NCI-H748 treated with DMSO at 0.1 percent for 48 hours (cell line): Measurements from ENCODE around the gene HDGF.

Source experiments
- DNase-seq: peaks from one replicate; lab custom pipeline; 2025; lab: John Stamatoyannopoulos, UW

HDGF gene

GRCh38 chr1:156725683-156726280, 25.7 kb downstream of the HDGF start:
- DNase-seq, result peak; percentile 84

- no peak for DNase-seq
Measured at GRCh38 chr1:156721535-156721934, 29.9 kb downstream of the HDGF start.

GRCh38 chr1:156721131-156721530, 30.3 kb downstream of the HDGF start:
- no peak for DNase-seq

- DNase-seq, result no peak
Measured at GRCh38 chr1:156717351-156717750, 34.1 kb downstream of the HDGF start.

GRCh38 chr1:156714830-156715229, 36.6 kb downstream of the HDGF start:
- no peak for DNase-seq

GRCh38 chr1:156712626-156713025, 38.8 kb downstream of the HDGF start:
- no peak for DNase-seq

- no peak for DNase-seq
Measured at GRCh38 chr1:156711011-156711817, 40.3 kb downstream of the HDGF start.

- no peak for DNase-seq
Measured at GRCh38 chr1:156709757-156710489, 41.6 kb downstream of the HDGF start.

GRCh38 chr1:156709031-156709430, 42.4 kb downstream of the HDGF start:
- DNase-seq, result no peak

GRCh38 chr1:156708218-156708661, 43.2 kb downstream of the HDGF start:
- DNase-seq, result no peak

- no peak for DNase-seq
Measured at GRCh38 chr1:156707417-156708217, 43.9 kb downstream of the HDGF start.

GRCh38 chr1:156706657-156707416, 44.6 kb downstream of the HDGF start:
- DNase-seq, result no peak

GRCh38 chr1:156705918-156706656, 45.4 kb downstream of the HDGF start:
- peak; percentile 28 for DNase-seq

- DNase-seq, result no peak
Measured at GRCh38 chr1:156705321-156705917, 46.1 kb downstream of the HDGF start, which contains the start of gene CRABP2. Gene CRABP2, minus strand, starts transcription at chr1:156705583. Its CDS starts 137 bp downstream, at chr1:156705446.

- DNase-seq, result no peak
Measured at GRCh38 chr1:156704930-156705320, 46.5 kb downstream of the HDGF start.

- DNase-seq, result no peak
Measured at GRCh38 chr1:156704166-156704711, 47.2 kb downstream of the HDGF start.

GRCh38 chr1:156703741-156704140, 47.7 kb downstream of the HDGF start:
- no peak for DNase-seq

- no peak for DNase-seq
Measured at GRCh38 chr1:156703336-156703735, 48.1 kb downstream of the HDGF start.

GRCh38 chr1:156700736-156701531, 50.5 kb downstream of the HDGF start:
- no peak for DNase-seq
